Kidney (tissue), 14 donors: Measurements from ENCODE around the gene JPT2. TPM values are rescaled to one million over a fixed set of nuclear protein-coding genes. Genes with fewer than 3 reads are reported as not detected.

Experiments used
- DNase-seq, 5 donors: peaks; one replicate each; pipeline ENCODE4 v3.0.0-alpha.2; 2013 to 2020
- FAIRE-seq: peaks from 2 replicates; lab custom pipeline; 2012; peaks lifted over from hg19 to GRCh38; lab: Jason Lieb, UNC
- H3K27ac ChIP-seq, 2 donors: one replicate each; pipeline ENCODE4 v1.7.0; 2013; ENCODE audit warnings: low read depth in 2 of 2, low read length in 2 of 2, inconsistent platforms in 1 of 2
- H3K27me3 ChIP-seq: one replicate; pipeline ENCODE4 v1.7.1; 2013; ENCODE audit warnings: low read length, inconsistent platforms; ENCODE audit not compliant: control insufficient read depth, insufficient read depth
- H3K36me3 ChIP-seq, 3 donors: one replicate each; pipeline versions ENCODE4 v1.7.0 to v1.7.1; 2013; ENCODE audit warnings: low read length in 3 of 3, control low read depth in 1 of 3, inconsistent platforms in 1 of 3; ENCODE audit not compliant: insufficient read depth in 3 of 3, control insufficient read depth in 2 of 3
- H3K4me1 ChIP-seq, 3 donors: one replicate each; pipeline versions ENCODE4 v1.7.0 to v1.7.1; 2013; ENCODE audit warnings: low read length in 3 of 3, inconsistent platforms in 1 of 3, low read depth in 1 of 3; ENCODE audit not compliant: control insufficient read depth in 2 of 3, insufficient read depth in 2 of 3
- H3K4me3 ChIP-seq, 3 donors: one replicate each; pipeline versions ENCODE4 v1.7.0 to v1.8.1; 2013; ENCODE audit warnings: low read length in 3 of 3, control low read depth in 1 of 3, inconsistent platforms in 1 of 3
- H3K9ac ChIP-seq, 3 donors: one replicate each; pipeline versions ENCODE4 v1.7.0 to v1.7.1; 2013; ENCODE audit warnings: low read length in 3 of 3, control low read depth in 1 of 3, inconsistent platforms in 1 of 3
- H3K9me3 ChIP-seq, 3 donors: one replicate each; pipeline versions ENCODE4 v1.7.0 to v1.7.1; 2013; ENCODE audit warnings: low read length in 3 of 3, control low read depth in 1 of 3, inconsistent platforms in 1 of 3; ENCODE audit not compliant: control insufficient read depth in 2 of 3, insufficient read depth in 1 of 3
- intact Hi-C: fragments of 100-400 bp; cut with DNase I; formaldehyde crosslinking; loops from one replicate; pipeline ENCODE4 v1.11.1; 2022
- polyA plus RNA-seq: library from polyadenylated mRNA; stranded (reverse); fragments of 350-450 nt; fragmentation: Illumina TruSeq; extraction: RNeasy Lipid Tissue Mini Kit (QIAGEN cat#74804); gene quantifications from one replicate; pipeline ENCODE4 v1.2.3, GENCODE V29; 2014; ENCODE audit warnings: low read depth, low replicate concordance; ENCODE audit not compliant: insufficient read depth
- total RNA-seq: library from RNA; stranded (reverse); fragmentation: NEBNext Ultra II Directional; extraction: Animal tissue kit (Norgen Biotek cat#: 25700); gene quantifications from one replicate; pipeline ENCODE4 v1.2.1, GENCODE V29; 2021
- TF ChIP-seq, protein P1 (sequence below): IDR thresholded peaks from 3 replicates; pipeline ENCODE4 v1.5.1; 2012; ENCODE audit warnings: mild to moderate bottlenecking, moderate library complexity, borderline replicate concordance; ENCODE audit not compliant: insufficient read depth; ENCODE audit errors: extremely low read depth
- donor health status: control.
- donor health status: control.
- donor health status: control.
- donor health status: control.
- donor health status: control.
- donor health status: DM: yes; HTN: yes; CAD: no.
- donor health status: Normal renal cell carcinoma (clear cell type).

Gene JPT2
- total and polyA plus RNA-seq, 2 donors from 2014 or later = 32.8 to 89.3 TPM

GRCh38 chr16:1631230-1631629, 46.8 kb upstream of the JPT2 start:
- H3K9ac ChIP-seq = no peak overlapping the region
- no peaks in the 10 kb centered on the region for H3K27me3 ChIP-seq
- intact Hi-C loops = no loop called here
- FAIRE-seq (no peak), DNase-seq (no peak)
- peaks cover 0 to 44% (median 26%) of the 10 kb centered on the region in 3 donors for H3K36me3 ChIP-seq
- TF ChIP-seq, protein P1, sequence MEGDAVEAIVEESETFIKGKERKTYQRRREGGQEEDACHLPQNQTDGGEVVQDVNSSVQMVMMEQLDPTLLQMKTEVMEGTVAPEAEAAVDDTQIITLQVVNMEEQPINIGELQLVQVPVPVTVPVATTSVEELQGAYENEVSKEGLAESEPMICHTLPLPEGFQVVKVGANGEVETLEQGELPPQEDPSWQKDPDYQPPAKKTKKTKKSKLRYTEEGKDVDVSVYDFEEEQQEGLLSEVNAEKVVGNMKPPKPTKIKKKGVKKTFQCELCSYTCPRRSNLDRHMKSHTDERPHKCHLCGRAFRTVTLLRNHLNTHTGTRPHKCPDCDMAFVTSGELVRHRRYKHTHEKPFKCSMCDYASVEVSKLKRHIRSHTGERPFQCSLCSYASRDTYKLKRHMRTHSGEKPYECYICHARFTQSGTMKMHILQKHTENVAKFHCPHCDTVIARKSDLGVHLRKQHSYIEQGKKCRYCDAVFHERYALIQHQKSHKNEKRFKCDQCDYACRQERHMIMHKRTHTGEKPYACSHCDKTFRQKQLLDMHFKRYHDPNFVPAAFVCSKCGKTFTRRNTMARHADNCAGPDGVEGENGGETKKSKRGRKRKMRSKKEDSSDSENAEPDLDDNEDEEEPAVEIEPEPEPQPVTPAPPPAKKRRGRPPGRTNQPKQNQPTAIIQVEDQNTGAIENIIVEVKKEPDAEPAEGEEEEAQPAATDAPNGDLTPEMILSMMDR = no peak
- no peak overlapping the region for H3K4me3 ChIP-seq
- no peak overlapping the region for H3K27ac ChIP-seq
- H3K4me1 ChIP-seq = peaks cover 0 to 4% (median 0%) of the 10 kb centered on the region in 3 donors
- H3K9me3 ChIP-seq = no peaks in the 10 kb centered on the region

- Histone ChIP-seq H3K36me3 (peaks cover 0 to 39% (median 23%) of the 10 kb centered on the region in 3 donors), H3K9ac (no peak overlapping the region), H3K27me3 (no peaks in the 10 kb centered on the region), H3K4me3 (no peak overlapping the region), H3K9me3 (no peaks in the 10 kb centered on the region), H3K4me1 (peaks cover 0 to 4% (median 0%) of the 10 kb centered on the region in 3 donors), H3K27ac (no peak overlapping the region)
- TF ChIP-seq, protein P1 = no peak
- intact Hi-C loops = no loop called here
- DNase-seq = no peak
- FAIRE-seq = no peak
Measured at GRCh38 chr16:1631931-1632637, 46.0 kb upstream of the JPT2 start.

GRCh38 chr16:1632638-1632970, 45.5 kb upstream of the JPT2 start:
- Histone ChIP-seq H3K4me3 (no peak overlapping the region), H3K9me3 (no peaks in the 10 kb centered on the region), H3K27me3 (no peaks in the 10 kb centered on the region), H3K9ac (no peak overlapping the region), H3K27ac (no peak overlapping the region), H3K36me3 (peaks cover 0 to 40% (median 23%) of the 10 kb centered on the region in 3 donors), H3K4me1 (peaks cover 0 to 2% (median 0%) of the 10 kb centered on the region in 3 donors)
- TF ChIP-seq, protein P1 = no peak
- no peak for FAIRE-seq
- intact Hi-C loops = no loop called here
- DNase-seq = no peak

DNA sequence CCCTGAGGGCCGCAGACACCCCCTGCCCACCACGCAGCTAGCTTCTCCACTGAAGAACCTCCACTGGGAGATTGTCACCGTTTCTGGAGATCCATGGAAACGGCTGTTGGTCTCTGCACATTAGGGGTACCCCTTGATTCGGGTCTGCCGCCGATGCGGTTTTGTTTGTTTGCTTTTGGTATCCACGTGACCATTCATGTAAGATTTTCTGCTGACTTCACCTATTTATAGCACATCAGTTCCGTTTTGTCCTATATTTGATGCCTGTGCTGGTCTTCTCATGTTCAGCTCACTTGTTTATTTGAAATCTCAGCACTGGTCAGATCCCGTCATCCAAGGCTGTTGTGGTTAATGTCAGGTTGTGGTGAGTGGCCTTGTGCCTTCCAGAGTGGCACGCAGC, 44.8 kb upstream of the JPT2 start:
- Histone ChIP-seq H3K27me3 (no peaks in the 10 kb centered on the region), H3K36me3 (peaks cover 2 to 47% (median 30%) of the 10 kb centered on the region in 3 donors), H3K4me1 (no peaks in the 10 kb centered on the region), H3K9me3 (no peaks in the 10 kb centered on the region), H3K4me3 (no peak overlapping the region), H3K27ac (no peak overlapping the region), H3K9ac (no peak overlapping the region)
- intact Hi-C loops = no loop called here
- DNase-seq (no peak), FAIRE-seq (no peak)
- TF ChIP-seq, protein P1 = no peak
